HG03103 (cell line): ENCODE results near the gene GRIP2.

Experiments used
- ATAC-seq: cut with Tn5 transposase; IDR thresholded peaks from one replicate; pipeline ENCODE4 v1.9.1; 2021; ENCODE audit warnings: low read depth; ENCODE audit not compliant: unreplicated experiment

The GRIP2 gene

DNA sequence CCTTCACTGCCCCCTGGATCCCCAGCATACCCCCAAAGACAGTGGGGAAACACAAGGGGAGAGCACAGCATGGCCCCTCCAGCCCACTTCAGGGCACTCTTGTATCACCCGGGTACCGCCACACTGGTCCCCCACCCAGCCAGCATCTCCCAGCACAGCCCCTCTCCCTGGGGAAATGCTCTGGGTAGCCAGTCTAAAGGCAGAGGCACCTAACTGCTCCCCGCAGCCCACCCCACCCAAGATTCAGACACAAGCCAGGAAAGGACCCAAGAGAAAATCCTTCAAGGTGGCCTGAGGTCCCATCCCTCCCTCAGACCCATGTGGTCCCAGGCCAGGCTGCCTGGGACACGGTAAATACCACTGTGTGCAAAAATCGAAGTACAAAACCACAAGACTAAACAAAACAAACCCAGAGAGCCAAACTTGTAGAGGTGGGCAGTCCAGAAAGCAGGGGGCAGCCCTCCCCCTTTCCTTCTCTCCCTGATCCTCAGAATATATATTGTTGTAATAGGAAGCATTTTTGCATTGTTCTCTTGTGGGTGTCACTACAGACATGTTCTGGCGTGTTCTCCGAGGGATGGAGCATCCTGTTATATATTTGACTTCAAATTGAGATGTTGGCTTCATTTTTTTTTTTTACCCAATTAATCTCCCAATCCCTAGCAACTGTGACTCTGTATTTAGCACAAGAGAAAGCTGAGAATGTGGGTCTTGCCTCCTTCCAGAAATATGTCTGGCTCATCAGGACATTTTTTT lies 51.7 kb downstream of the GRIP2 start:
- no peak for ATAC-seq

- no peak for ATAC-seq
Observed at GRCh38 chr3:14487821-14488220, 52.3 kb downstream of the GRIP2 start.

DNA sequence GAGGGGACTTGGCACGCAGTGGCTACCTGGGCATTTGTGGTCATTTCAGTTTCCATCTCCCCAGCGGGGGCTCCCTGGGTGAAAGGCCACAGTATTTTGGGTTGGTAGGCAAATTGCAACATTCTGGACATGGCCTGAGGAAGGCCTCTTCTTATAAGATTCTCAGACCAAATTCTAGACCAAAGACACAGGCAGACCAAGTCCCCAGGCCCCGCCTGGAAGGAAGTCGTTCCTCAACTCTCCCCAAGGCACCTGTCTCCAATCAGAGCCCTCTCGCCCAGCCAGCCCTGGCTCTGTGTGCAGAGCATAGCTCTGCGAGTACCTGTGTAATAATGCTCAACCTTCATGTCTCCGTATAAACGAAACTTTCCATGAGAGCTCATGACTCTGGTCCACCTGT lies 53.1 kb downstream of the GRIP2 start:
- no peak for ATAC-seq

DNA sequence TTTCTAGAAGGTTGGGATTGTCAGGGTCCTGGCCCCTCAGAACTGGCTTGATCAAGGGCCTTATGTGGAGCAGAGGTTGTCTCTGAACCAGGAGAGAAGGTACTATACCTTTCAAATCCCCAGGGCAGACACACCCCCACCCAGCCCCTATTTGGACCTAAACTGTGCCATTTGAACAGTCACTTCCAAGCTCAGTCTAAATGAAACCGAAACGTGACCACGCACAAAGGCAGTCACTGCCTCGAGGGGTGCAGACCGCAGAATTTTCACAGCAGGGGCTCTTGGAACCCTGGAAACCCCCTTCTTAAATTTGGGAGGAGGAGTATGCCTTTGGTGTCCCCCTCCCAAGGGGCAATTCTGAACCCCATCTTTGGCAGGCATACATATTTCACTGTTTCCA lies 53.7 kb downstream of the GRIP2 start:
- ATAC-seq: no peak

GRCh38 chr3:14485981-14486380 lies 54.2 kb downstream of the GRIP2 start:
- ATAC-seq: no peak

DNA sequence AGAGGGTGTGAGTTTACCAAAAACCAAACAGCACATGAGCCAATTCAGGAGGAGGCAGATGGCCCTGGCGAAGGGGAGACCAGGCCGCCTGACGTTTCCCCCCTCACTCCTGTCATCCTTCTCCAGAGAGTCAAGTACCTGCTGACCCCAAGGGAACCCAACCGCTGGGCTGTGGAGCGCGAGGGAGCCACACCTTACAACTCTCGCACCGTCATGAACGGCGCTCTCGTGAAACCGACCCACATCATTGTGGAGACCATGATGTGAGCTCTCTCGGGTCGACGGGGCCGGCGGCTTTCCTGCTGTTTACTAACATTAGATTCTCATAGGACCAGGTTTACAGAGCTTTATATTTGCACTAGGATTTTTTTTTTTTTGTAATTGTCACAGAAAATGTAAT lies 55.4 kb downstream of the GRIP2 start:
- no peak for ATAC-seq

- ATAC-seq: no peak
Observed at GRCh38 chr3:14483286-14483685, 56.9 kb downstream of the GRIP2 start.

- no peak for ATAC-seq
Observed at GRCh38 chr3:14482271-14482721, 57.8 kb downstream of the GRIP2 start.

- ATAC-seq: no peak
Observed at GRCh38 chr3:14481646-14482036, 58.5 kb downstream of the GRIP2 start.

DNA sequence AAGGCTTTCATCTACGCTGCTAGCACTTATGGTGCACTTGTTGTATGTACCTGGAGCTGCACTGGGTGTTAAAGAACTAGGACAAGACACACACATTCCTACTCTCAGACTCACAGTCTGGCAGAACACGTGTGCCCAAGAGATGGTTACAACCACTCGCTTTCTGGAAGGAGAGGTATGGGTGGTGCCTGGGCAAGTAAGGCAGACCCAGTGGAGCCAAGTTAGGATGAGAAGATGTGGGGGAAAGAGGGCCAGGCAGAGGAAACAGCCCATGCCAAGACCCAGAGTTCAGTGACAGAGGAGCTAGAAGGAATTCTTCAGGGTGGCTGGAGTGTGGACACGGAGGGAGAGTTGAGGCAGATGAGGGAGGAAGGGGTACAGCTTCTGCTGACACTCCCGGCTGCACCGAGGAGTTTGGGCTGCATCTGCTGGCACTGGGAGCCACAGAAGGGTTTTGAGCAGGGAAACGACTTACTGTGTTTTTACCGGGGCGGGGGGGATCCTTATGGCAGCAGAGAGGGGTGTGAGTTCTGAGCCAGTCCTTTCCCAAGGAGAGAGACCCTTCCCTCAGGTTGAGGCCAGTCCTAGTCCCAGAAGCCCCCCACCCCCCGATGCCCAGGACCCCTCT lies 59.0 kb downstream of the GRIP2 start:
- no peak for ATAC-seq

GRCh38 chr3:14480207-14481017 lies 59.7 kb downstream of the GRIP2 start:
- ATAC-seq: no peak

- ATAC-seq: no peak
Observed at GRCh38 chr3:14479591-14479990, 60.6 kb downstream of the GRIP2 start.

- no peak for ATAC-seq
Observed at GRCh38 chr3:14478956-14479550, 61.1 kb downstream of the GRIP2 start.

- ATAC-seq: no peak
Observed at GRCh38 chr3:14477311-14477935, 62.7 kb downstream of the GRIP2 start.

DNA sequence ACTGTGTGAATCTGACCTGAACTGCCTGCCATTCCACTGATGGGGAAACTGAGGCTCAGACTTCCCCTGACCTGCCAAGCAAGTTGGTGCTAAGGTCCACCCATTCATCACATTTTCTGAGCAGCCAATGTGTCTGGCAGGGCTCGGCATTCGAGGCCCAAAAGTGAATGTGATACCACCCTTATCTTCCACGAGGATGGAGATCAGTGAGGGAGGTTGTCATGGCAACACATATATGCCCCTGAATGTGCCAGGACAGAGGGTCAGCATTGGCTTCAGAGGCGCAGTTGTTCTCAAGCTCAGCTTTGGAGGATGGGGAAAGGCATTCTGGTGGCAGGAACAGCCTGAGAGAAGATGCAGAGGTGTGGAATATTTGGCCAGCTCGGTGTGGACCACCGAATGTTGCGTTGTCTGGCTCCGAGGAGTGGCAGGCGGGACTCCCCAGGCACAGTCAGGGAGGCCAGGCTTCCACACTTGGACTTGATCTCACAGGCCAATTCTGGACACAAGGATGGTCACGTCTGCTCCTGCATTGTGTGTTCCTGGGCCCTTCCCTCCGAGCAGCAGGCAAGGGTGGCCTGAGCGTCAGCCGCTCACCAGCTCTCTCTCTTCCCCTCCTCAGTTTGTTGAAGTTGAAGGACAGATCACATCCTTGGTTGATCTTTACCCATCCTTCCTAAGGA lies 63.4 kb downstream of the GRIP2 start:
- no peak for ATAC-seq

GRCh38 chr3:14475621-14476020 lies 64.5 kb downstream of the GRIP2 start:
- ATAC-seq: no peak

DNA sequence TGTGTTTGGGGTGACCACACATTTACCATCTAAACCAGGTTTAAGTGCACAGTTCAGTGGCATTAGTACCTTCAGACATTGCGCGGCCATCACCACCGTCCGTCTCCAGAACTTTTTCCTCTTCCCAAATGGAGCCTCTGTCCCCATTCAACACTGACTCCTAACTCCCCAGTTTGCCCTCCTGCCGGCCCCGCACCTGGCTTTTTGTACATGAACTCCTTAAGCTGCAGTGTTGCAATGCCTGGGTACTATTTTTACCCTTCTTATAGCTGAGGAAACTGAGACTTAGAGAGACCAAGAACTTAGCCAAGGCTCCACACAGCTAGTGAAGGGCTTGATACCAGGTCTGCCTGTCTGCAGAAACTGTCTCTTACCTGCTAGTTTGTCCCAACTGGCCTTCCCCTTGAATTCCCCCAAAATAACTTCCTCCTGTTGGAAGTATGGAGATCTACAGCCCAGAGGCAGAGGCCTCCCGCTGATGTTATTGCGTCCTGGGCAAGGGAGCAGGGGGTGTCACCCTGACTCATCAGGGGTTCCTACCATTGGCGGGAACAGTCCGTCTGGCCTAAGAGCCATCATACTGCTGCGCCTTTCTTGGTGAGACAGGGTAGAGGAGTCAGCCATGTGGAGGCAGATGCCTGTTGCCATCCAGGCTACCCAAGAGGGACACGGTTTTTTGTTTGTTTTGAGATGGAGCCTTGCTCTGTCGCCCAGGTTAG lies 65.6 kb downstream of the GRIP2 start:
- no peak for ATAC-seq

DNA sequence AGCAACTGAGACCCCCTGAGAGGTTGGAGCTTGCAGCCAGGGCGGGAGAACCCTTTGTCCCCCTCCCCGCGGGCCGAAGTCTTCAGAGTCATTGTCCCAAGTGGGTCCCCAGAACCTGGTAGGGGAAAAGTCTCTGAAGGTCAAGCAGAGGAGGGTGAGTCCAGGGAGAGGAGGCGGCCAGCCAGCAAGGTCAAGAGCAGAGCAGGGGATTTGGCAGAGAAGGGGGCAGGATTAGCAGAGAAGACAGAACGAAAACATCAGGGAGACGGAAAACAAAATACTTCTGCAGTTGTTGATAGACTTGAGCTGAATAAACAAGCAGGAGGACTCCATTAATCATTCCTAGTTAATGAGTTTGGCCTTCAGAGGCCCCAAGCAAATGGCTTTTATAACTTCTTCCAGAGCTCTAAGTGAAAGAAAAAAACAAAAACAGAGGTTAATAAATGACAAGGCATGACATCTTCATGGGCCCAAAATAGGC lies 66.7 kb downstream of the GRIP2 start:
- no peak for ATAC-seq
